ENCODE results near the gene RARB.

Gene RARB

DNA sequence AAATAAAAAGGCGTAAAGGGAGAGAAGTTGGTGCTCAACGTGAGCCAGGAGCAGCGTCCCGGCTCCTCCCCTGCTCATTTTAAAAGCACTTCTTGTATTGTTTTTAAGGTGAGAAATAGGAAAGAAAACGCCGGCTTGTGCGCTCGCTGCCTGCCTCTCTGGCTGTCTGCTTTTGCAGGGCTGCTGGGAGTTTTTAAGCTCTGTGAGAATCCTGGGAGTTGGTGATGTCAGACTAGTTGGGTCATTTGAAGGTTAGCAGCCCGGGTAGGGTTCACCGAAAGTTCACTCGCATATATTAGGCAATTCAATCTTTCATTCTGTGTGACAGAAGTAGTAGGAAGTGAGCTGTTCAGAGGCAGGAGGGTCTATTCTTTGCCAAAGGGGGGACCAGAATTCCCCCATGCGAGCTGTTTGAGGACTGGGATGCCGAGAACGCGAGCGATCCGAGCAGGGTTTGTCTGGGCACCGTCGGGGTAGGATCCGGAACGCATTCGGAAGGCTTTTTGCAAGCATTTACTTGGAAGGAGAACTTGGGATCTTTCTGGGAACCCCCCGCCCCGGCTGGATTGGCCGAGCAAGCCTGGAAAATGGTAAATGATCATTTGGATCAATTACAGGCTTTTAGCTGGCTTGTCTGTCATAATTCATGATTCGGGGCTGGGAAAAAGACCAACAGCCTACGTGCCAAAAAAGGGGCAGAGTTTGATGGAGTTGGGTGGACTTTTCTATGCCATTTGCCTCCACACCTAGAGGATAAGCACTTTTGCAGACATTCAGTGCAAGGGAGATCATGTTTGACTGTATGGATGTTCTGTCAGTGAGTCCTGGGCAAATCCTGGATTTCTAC lies at the start of gene RARB:
RARB (plus strand) TSS at position 322 of the 847 bp plus-strand sequence; CDS start at position 791, 469 bp downstream.
- peak within 1 kb of the TSS; percentile 52 for H3K4me3 ChIP-seq (ENCODE audit: control insufficient read depth, low read depth, low read length)
- TF ChIP-seq CTCF (IDR thresholded peaks at IDR 0.05; ENCODE audit: control insufficient read depth, insufficient read depth, low read depth, low read length, missing control alignments) = no peak
- peak; percentile 60 for DNase-seq (ENCODE audit: low read depth)

DNA sequence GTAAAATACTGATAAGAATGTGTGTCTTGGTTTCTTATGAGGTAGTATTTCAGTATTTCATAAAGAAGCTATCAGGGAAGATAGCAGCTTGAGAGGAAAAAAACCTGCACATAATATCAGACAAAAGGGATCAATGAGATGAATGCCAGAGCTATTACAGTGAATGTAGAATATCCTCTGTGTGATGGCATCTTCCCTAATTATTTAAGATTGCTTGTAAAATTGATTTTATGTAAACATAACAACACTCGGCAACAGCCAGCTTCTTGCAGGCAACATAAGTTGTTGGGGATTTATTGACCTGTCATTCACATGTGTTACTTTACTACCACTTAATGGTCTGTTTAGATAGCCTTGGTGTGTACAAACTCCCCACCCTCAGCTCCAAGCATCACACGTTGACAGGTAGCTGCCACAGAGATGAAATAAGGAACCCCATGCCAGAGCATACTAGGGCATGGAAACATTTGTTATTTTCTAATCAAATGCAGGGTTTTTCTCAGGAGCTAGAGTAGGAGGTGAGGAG lies 49.2 kb upstream of the RARB start:
- H3K4me3 ChIP-seq (ENCODE audit: control insufficient read depth, low read depth, low read length) = no peak overlapping the region
- no peak for DNase-seq (ENCODE audit: low read depth)
- no peak for TF ChIP-seq CTCF (IDR thresholded peaks at IDR 0.05; ENCODE audit: control insufficient read depth, insufficient read depth, low read depth, low read length, missing control alignments)

DNA sequence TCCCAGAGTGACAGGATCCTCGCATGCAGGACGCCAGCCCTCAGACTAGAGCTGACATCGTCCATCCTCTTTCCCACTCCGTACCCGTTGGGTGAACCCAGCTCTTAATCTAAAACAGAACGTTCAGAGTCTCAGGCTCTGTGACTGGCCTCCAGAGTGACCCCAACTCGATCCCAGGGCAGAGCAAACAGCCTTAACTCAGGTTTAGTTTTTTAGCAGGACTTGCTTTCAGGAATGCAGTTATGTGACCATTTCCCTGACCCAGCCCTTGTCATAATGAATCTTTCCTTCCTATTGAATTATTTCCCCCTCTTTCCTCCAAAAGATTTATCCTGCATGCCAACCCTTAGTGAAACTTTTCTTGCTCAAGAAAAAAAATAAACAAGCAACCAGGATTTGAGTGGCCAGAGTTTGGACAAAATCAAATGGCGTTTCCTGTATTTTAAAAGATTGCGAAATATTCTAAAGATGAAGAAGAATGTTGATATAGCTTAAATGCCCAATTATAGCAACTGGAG lies 47.8 kb upstream of the RARB start:
- no peak for TF ChIP-seq CTCF (IDR thresholded peaks at IDR 0.05; ENCODE audit: control insufficient read depth, insufficient read depth, low read depth, low read length, missing control alignments)
- H3K4me3 ChIP-seq (ENCODE audit: control insufficient read depth, low read depth, low read length) = no peak overlapping the region
- no peak for DNase-seq (ENCODE audit: low read depth)

DNA sequence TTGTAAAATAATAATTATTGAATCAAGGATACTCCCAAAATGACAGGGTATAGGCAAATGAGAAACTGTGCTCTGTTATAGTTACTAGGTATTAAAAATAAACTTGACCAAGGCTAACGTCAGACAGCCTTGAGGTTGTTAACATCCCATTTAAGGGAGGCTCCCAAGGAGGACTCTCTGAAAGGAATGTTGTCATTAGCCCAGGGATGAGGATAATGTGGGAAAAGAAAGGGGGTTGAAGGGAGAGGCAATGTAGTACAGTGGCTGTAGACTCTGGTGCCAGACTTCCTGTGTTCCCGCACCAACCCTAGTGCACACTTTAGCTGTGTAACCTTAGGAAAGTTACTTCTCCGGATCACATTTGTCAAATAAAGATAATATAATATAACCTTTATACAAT lies 47.0 kb upstream of the RARB start:
- DNase-seq (ENCODE audit: low read depth) = no peak
- TF ChIP-seq CTCF (IDR thresholded peaks at IDR 0.05; ENCODE audit: control insufficient read depth, insufficient read depth, low read depth, low read length, missing control alignments) = no peak
- H3K4me3 ChIP-seq (ENCODE audit: control insufficient read depth, low read depth, low read length) = no peak overlapping the region

DNA sequence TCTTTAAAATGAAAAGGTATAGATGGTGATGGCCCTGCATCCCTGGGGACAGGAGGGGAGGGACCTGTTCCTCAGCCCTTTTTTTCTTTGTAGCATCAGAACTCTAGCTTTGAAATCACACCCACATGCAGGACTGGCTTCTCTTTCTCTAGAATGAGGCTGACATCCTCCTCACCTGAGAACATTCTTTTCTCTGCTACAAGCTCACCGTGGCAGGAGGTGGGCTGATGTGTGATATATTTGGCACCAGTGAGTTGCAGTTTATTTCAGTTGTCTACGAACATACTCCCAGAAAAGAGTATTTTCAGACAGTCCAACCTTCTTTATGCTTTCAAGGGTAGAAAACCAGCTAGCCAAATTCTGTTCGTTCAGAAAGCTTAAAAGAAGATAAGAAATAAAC lies 43.6 kb upstream of the RARB start:
- no peak for TF ChIP-seq CTCF (IDR thresholded peaks at IDR 0.05; ENCODE audit: control insufficient read depth, insufficient read depth, low read depth, low read length, missing control alignments)
- H3K4me3 ChIP-seq (ENCODE audit: control insufficient read depth, low read depth, low read length) = no peak overlapping the region

DNA sequence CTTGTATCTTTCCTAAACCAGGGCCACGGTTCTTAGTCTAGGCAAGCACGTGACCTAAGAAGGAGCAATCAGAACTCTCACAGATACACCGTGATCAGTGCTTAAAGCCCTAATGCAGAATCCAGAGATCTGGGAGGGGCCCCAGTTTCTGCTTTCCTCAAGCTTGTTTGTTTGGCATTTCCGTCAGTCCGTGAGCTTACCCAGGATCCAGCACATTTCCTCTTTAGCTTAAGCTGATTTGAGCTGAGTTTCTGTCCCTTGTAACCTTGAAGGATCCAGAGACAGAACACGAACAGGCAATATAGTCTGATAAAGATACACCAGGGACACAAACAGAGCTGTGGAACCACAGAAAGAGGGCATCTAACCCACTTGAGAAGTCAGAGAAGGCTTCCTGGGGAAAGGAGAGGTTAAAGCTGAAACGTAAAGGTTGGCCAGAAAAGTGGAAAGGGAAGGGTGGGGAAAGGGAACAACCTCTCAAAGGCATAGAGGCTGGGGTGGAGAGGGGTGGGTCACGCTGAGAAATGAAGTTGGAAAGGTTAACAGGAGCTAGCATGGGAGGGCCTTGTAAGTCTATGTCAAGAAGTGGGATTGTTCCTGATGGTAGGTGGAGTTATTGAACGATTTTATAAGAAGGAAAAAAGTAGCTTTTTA lies 42.1 kb upstream of the RARB start:
- TF ChIP-seq CTCF (IDR thresholded peaks at IDR 0.05; ENCODE audit: control insufficient read depth, insufficient read depth, low read depth, low read length, missing control alignments) = no peak
- H3K4me3 ChIP-seq (ENCODE audit: control insufficient read depth, low read depth, low read length) = no peak overlapping the region
- no peak for DNase-seq (ENCODE audit: low read depth)

More for the DNA sequence above, 43.6 kb upstream of the RARB start:
- DNase-seq (ENCODE audit: low read depth) = no peak
